Glutamatergic neuron (in vitro differentiated cells): ENCODE measurements around the gene TGFBI. TPM values are rescaled to one million over a fixed set of nuclear protein-coding genes. Genes with fewer than 3 reads are reported as not detected.

ENCODE experiments used
- DNase-seq: peaks from one replicate; pipeline ENCODE4 v3.0.0; 2022
- H3K27ac Mint-ChIP-seq: one replicate; pipeline ENCODE4 v1.8.0; 2020; ENCODE audit warnings: mild to moderate bottlenecking, mixed read lengths, inconsistent platforms; ENCODE audit not compliant: unreplicated experiment
- H3K27me3 Mint-ChIP-seq: one replicate; pipeline ENCODE4 v1.8.0; 2020; ENCODE audit warnings: mild to moderate bottlenecking, moderate library complexity, mixed read lengths, inconsistent platforms; ENCODE audit not compliant: unreplicated experiment
- H3K36me3 Mint-ChIP-seq: one replicate; pipeline ENCODE4 v1.8.0; 2020; ENCODE audit warnings: mild to moderate bottlenecking, mixed read lengths, inconsistent platforms; ENCODE audit not compliant: unreplicated experiment
- H3K4me1 Mint-ChIP-seq: one replicate; pipeline ENCODE4 v1.8.0; 2020; ENCODE audit warnings: mild to moderate bottlenecking, low read depth, mixed read lengths, inconsistent platforms; ENCODE audit not compliant: unreplicated experiment
- H3K4me3 Mint-ChIP-seq: one replicate; pipeline ENCODE4 v1.8.0; 2020; ENCODE audit warnings: mild to moderate bottlenecking, mixed read lengths, inconsistent platforms; ENCODE audit not compliant: unreplicated experiment
- H3K9me3 Mint-ChIP-seq: one replicate; pipeline ENCODE4 v1.8.0; 2020; ENCODE audit warnings: mild to moderate bottlenecking, moderate library complexity, mixed read lengths, inconsistent platforms; ENCODE audit not compliant: unreplicated experiment
- total RNA-seq: library from RNA; stranded (reverse); fragmentation: NEBNext Ultra II Directional; extraction: Animal tissue kit (Norgen Biotek cat#: 25700); gene quantifications from one replicate; pipeline ENCODE4 v1.2.1, GENCODE V29; 2021; ENCODE audit not compliant: unreplicated experiment
- TF ChIP-seq, protein P1 (sequence below): fragments of 200-600 bp; sonication (generic); IDR thresholded peaks from one replicate; pipeline ENCODE4 v1.5.0; 2021; ENCODE audit not compliant: partially characterized antibody, unreplicated experiment

The TGFBI gene
- total RNA-seq, 1 donor from 2014 or later, result 2.3 TPM

- H3K36me3 Mint-ChIP-seq, result no peaks in the 10 kb centered on the region
- H3K27me3 Mint-ChIP-seq, result no peaks in the 10 kb centered on the region
- no peaks in the 10 kb centered on the region for H3K4me1 Mint-ChIP-seq
- TF ChIP-seq, protein P1, sequence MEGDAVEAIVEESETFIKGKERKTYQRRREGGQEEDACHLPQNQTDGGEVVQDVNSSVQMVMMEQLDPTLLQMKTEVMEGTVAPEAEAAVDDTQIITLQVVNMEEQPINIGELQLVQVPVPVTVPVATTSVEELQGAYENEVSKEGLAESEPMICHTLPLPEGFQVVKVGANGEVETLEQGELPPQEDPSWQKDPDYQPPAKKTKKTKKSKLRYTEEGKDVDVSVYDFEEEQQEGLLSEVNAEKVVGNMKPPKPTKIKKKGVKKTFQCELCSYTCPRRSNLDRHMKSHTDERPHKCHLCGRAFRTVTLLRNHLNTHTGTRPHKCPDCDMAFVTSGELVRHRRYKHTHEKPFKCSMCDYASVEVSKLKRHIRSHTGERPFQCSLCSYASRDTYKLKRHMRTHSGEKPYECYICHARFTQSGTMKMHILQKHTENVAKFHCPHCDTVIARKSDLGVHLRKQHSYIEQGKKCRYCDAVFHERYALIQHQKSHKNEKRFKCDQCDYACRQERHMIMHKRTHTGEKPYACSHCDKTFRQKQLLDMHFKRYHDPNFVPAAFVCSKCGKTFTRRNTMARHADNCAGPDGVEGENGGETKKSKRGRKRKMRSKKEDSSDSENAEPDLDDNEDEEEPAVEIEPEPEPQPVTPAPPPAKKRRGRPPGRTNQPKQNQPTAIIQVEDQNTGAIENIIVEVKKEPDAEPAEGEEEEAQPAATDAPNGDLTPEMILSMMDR, result no peak
- no peak overlapping the region for H3K27ac Mint-ChIP-seq
- DNase-seq, result no peak
- no peak overlapping the region for H3K4me3 Mint-ChIP-seq
- no peaks in the 10 kb centered on the region for H3K9me3 Mint-ChIP-seq
These were observed 73.1 kb downstream of the TGFBI start for GRCh38 chr5:136101884-136102283.

DNA sequence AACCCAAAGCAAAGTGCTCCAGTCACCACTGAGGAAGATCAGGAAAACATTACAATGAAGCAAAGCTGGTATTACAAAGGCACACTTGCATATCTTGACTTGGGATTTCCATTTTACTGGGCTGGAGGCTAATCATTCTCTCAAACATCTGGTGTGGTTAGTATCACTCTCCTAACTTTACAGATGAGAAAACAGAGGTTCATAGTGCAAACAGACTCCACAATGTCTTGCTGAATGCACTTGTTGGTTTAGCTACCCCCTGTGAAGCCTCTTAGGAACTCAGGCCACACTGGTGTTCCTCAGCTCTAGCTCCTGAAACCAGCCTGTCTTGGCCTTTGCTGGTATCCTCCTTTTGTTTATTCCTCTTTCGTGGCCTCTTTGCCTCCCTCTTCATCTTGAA is 74.3 kb downstream of the TGFBI start:
- Mint-ChIP-seq H3K27ac (no peak overlapping the region), H3K36me3 (no peaks in the 10 kb centered on the region), H3K4me3 (no peak overlapping the region), H3K4me1 (no peaks in the 10 kb centered on the region), H3K9me3 (no peaks in the 10 kb centered on the region), H3K27me3 (no peaks in the 10 kb centered on the region)
- no peak for DNase-seq
- TF ChIP-seq, protein P1, result no peak

- Mint-ChIP-seq H3K36me3 (no peaks in the 10 kb centered on the region), H3K9me3 (no peaks in the 10 kb centered on the region), H3K27ac (no peak overlapping the region), H3K4me3 (no peak overlapping the region), H3K27me3 (no peaks in the 10 kb centered on the region), H3K4me1 (no peaks in the 10 kb centered on the region)
- TF ChIP-seq, protein P1, result no peak
- DNase-seq, result no peak
These were observed 75.6 kb downstream of the TGFBI start for GRCh38 chr5:136104306-136104965.

DNA sequence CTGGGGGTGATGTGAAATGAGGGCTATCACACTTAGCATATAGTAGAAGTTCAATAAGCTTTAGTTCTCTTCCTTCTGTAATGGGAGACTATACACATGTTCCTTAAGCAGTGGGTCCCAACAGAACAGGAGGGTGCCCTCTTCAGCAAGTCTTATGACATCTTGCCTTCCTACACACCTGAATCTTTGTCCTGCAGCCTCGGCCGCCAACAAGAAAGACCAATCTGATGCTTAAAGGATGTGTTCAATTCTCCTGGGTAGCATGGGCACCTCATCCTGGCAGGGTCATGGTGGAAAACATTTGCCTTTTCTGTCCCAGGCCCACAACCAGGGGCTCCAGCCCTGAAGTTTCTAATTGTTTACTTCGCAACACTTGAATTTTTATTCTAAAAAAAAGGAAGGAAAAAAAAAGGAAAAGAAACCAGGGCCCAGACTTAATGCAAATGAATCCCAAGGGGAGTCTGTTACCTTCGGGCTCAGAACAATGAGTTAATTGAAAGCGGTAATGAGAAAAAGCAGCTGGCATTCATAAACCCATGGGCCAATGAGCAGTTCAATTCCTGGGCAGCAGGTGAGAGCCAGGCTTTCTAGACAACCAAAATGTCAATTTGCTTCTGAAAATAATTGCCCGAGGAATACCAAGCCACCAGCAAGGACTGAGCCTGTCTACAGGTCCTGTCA is 77.7 kb downstream of the TGFBI start:
- H3K27me3 Mint-ChIP-seq, result no peaks in the 10 kb centered on the region

More for the DNA sequence above, 77.7 kb downstream of the TGFBI start:
- DNase-seq, result no peak
- Mint-ChIP-seq H3K4me1 (no peaks in the 10 kb centered on the region), H3K4me3 (no peak overlapping the region), H3K9me3 (no peaks in the 10 kb centered on the region), H3K36me3 (no peaks in the 10 kb centered on the region), H3K27ac (no peak overlapping the region)
- TF ChIP-seq, protein P1, result no peak
